ENCODE data around the gene KRTAP4-4.

DNA sequence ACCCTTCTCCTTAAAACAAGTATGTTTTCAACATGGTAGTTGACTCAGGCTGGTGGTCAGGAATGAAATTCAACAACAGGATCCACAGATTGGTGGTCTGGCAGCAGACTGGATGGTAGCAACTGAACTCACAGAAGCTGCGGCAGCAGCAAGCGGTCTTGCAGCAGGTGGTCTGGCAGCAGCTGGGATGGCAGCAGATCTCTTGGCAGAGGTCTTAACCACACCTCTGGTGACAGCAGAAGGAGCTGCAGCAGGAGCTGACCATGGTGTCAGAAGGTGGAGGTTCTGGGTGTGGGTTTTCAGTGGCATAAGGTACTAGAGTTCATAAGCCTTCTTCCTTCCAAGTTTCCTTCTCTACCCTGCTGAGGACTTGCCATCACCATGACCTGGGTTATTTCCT lies 26.3 kb upstream of the KRTAP4-4 start:
- TF ChIP-seq, protein P1, sequence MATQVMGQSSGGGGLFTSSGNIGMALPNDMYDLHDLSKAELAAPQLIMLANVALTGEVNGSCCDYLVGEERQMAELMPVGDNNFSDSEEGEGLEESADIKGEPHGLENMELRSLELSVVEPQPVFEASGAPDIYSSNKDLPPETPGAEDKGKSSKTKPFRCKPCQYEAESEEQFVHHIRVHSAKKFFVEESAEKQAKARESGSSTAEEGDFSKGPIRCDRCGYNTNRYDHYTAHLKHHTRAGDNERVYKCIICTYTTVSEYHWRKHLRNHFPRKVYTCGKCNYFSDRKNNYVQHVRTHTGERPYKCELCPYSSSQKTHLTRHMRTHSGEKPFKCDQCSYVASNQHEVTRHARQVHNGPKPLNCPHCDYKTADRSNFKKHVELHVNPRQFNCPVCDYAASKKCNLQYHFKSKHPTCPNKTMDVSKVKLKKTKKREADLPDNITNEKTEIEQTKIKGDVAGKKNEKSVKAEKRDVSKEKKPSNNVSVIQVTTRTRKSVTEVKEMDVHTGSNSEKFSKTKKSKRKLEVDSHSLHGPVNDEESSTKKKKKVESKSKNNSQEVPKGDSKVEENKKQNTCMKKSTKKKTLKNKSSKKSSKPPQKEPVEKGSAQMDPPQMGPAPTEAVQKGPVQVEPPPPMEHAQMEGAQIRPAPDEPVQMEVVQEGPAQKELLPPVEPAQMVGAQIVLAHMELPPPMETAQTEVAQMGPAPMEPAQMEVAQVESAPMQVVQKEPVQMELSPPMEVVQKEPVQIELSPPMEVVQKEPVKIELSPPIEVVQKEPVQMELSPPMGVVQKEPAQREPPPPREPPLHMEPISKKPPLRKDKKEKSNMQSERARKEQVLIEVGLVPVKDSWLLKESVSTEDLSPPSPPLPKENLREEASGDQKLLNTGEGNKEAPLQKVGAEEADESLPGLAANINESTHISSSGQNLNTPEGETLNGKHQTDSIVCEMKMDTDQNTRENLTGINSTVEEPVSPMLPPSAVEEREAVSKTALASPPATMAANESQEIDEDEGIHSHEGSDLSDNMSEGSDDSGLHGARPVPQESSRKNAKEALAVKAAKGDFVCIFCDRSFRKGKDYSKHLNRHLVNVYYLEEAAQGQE (IDR thresholded peaks at IDR 0.05; ENCODE audit: insufficient replicate concordance, low read depth): peak; percentile 60
- no peak for TF ChIP-seq CTCF (IDR thresholded peaks at IDR 0.05; ENCODE audit: insufficient read depth, low read length)
- no peak for TF ChIP-seq POLR2AphosphoS5 (IDR thresholded peaks at IDR 0.05; ENCODE audit: low read depth)
- TF ChIP-seq GABPA (IDR thresholded peaks at IDR 0.05; ENCODE audit: low read depth): no peak
- no peak for TF ChIP-seq SPI1 (IDR thresholded peaks at IDR 0.05; ENCODE audit: borderline replicate concordance, low read depth)

All from HL-60 (cell line).